GM10266 (cell line): Measurements from ENCODE around the gene DUSP15.
"Not testable (repeated sequence)": the region's sequence is repeated elsewhere in the genome, so short reads cannot be mapped to it uniquely, and the experiment has no call there.

Source experiments
- DNase-seq: peaks from one replicate; pipeline ENCODE4 v3.0.0; 2012; ENCODE audit errors: extremely low spot score
- TF ChIP-seq, protein P1 (sequence below): IDR thresholded peaks from 2 replicates; pipeline ENCODE4 v1.5.1; 2012; ENCODE audit warnings: mild to moderate bottlenecking, low read depth; ENCODE audit not compliant: control insufficient read depth, insufficient read depth; ENCODE audit errors: missing control alignments

DUSP15 gene

GRCh38 chr20:31817461-31817860, 52.9 kb downstream of the DUSP15 start:
- DNase-seq, result no peak
- TF ChIP-seq, protein P1, sequence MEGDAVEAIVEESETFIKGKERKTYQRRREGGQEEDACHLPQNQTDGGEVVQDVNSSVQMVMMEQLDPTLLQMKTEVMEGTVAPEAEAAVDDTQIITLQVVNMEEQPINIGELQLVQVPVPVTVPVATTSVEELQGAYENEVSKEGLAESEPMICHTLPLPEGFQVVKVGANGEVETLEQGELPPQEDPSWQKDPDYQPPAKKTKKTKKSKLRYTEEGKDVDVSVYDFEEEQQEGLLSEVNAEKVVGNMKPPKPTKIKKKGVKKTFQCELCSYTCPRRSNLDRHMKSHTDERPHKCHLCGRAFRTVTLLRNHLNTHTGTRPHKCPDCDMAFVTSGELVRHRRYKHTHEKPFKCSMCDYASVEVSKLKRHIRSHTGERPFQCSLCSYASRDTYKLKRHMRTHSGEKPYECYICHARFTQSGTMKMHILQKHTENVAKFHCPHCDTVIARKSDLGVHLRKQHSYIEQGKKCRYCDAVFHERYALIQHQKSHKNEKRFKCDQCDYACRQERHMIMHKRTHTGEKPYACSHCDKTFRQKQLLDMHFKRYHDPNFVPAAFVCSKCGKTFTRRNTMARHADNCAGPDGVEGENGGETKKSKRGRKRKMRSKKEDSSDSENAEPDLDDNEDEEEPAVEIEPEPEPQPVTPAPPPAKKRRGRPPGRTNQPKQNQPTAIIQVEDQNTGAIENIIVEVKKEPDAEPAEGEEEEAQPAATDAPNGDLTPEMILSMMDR, result no peak

DNA sequence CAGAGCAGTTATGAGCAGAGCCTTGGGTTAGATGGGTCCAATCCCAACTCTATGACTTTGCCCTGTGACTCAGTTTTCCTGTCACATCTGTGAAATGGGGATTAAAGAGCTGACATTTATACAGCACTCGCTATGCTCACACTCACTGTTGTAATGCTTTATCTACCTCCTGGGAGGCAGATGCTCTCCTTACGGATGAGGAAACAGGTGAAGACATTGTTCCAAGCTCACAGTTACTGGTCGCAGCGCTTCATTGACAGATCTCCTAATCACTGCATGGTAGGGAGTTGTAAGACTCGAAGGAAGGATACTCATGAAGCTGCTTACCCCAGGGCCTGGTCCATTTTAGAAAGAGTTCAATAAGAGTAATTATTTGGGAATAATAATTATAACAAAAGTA, 54.1 kb downstream of the DUSP15 start:
- TF ChIP-seq, protein P1, result no peak

GRCh38 chr20:31815408-31816188, 54.7 kb downstream of the DUSP15 start:
- no peak for DNase-seq
- TF ChIP-seq, protein P1, result no peak

More for the DNA sequence above, 54.1 kb downstream of the DUSP15 start:
- DNase-seq, result no peak

DNA sequence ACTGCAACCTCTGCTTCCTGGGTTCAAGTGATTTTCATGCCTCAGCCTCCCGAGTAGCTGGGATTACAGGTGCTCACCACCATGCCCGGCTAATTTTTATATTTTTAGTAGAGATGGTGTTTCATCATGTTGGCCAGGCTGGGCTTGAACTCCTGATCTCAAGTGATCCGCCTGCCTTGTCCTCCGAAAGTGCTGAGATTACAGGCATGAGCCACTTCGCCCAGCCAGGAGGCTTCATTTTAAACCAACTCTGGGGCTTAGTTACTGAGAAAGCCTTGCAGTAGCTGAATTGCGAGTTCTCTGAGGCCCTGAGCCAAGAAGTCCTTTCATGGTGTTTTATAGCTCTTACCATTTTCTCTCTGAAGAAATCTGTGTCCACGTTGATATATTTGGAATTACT, 56.2 kb downstream of the DUSP15 start:
- DNase-seq, result not testable (repeated sequence)

GRCh38 chr20:31813611-31814010, 56.7 kb downstream of the DUSP15 start:
- TF ChIP-seq, protein P1, result no peak
- no peak for DNase-seq

GRCh38 chr20:31811796-31812728, 58.3 kb downstream of the DUSP15 start:
- DNase-seq, result no peak
- TF ChIP-seq, protein P1, result no peak

- no peak for DNase-seq
- TF ChIP-seq, protein P1, result no peak
These were observed 59.1 kb downstream of the DUSP15 start for GRCh38 chr20:31811198-31811597.
